SU-DHL-6 (cell line): ENCODE data around the gene WASF3.

Experiments
- H2AFZ ChIP-seq: fragments of 200-600 bp; sonication (generic); 2 replicates; pipeline ENCODE4 v1.6.1; 2014; ENCODE audit warnings: low read depth, mild to moderate bottlenecking, moderate library complexity, mixed read lengths, antibody characterized with exemption, low read length; ENCODE audit not compliant: severe bottlenecking
- H3F3A ChIP-seq: fragments of 200-600 bp; shearing (Covaris generic); 2 replicates; pipeline ENCODE4 v1.6.0; 2016; ENCODE audit warnings: antibody characterized with exemption, mild to moderate bottlenecking; ENCODE audit not compliant: insufficient read depth
- H3K27ac ChIP-seq: fragments of 200-600 bp; sonication (generic); 2 replicates; pipeline ENCODE4 v1.5.1; 2016; ENCODE audit warnings: low read depth, mild to moderate bottlenecking, low read length, moderate library complexity, mixed read lengths
- H3K27me3 ChIP-seq: fragments of 200-600 bp; sonication (generic), shearing (Covaris generic); 2 replicates; pipeline ENCODE4 v1.6.0; 2014; ENCODE audit warnings: mild to moderate bottlenecking, low read length
- H3K36me3 ChIP-seq: fragments of 200-600 bp; sonication (generic); 2 replicates; pipeline ENCODE4 v1.6.1; 2014; ENCODE audit warnings: mild to moderate bottlenecking, low read length, mixed read lengths
- H3K4me2 ChIP-seq: fragments of 300-600, 200-600 bp; shearing (Covaris generic), sonication (generic); 2 replicates; pipeline ENCODE4 v1.6.0; 2014; ENCODE audit warnings: low read length, low read depth, mild to moderate bottlenecking; ENCODE audit not compliant: poor library complexity, severe bottlenecking
- H3K4me3 ChIP-seq: fragments of 200-600 bp; sonication (generic); 2 replicates; pipeline ENCODE4 v1.5.1; 2014; ENCODE audit warnings: antibody characterized with exemption, low read length, mild to moderate bottlenecking, mixed read lengths; ENCODE audit not compliant: insufficient read depth, poor library complexity, severe bottlenecking
- H3K79me2 ChIP-seq: fragments of 200-600 bp; sonication (generic); 2 replicates; pipeline ENCODE4 v1.6.1; 2014; ENCODE audit warnings: mild to moderate bottlenecking, low read length, moderate library complexity; ENCODE audit not compliant: insufficient read depth
- H3K9ac ChIP-seq: fragments of 200-600 bp; sonication (generic); 2 replicates; pipeline ENCODE4 v1.7.0; 2014; ENCODE audit warnings: mild to moderate bottlenecking, low read length
- H3K9me2 ChIP-seq: fragments of 200-600 bp; sonication (generic); replicated peaks from 2 replicates; pipeline ENCODE4 v1.6.1; 2014; ENCODE audit warnings: low read length; ENCODE audit not compliant: insufficient read depth
- H3K9me3 ChIP-seq: fragments of 200-600 bp; sonication (generic); 2 replicates; pipeline ENCODE4 v1.6.1; 2014; ENCODE audit warnings: low read length, mixed read lengths; ENCODE audit not compliant: insufficient read depth
- H4K20me1 ChIP-seq: fragments of 200-600 bp; sonication (generic); 2 replicates; pipeline ENCODE4 v1.6.1; 2014; ENCODE audit warnings: low read depth, mild to moderate bottlenecking, antibody characterized with exemption, low read length, moderate library complexity, mixed read lengths
- CTCF ChIP-seq: fragments of 200-600 bp; sonication (generic); IDR thresholded peaks from one replicate; pipeline ENCODE4 v1.5.1; 2017; ENCODE audit warnings: antibody characterized with exemption, mild to moderate bottlenecking, low read length, moderate library complexity; ENCODE audit not compliant: insufficient read depth, poor library complexity, severe bottlenecking
- EZH2phosphoT487 ChIP-seq: fragments of 200-600 bp; sonication (generic), shearing (Covaris generic); conservative IDR thresholded peaks from 2 replicates; pipeline ENCODE4 v1.6.1; 2018; ENCODE audit warnings: mild to moderate bottlenecking, antibody characterized with exemption, low read length, moderate library complexity, mixed read lengths

WASF3 gene

GRCh38 chr13:26664286-26664685 is 106.8 kb downstream of the WASF3 start:
- Histone ChIP-seq H3K27me3 (no peaks in the 10 kb centered on the region), H3F3A (no peaks in the 10 kb centered on the region), H3K27ac (no peak overlapping the region), H3K4me3 (no peak overlapping the region), H4K20me1 (no peaks in the 10 kb centered on the region), H3K36me3 (no peaks in the 10 kb centered on the region), H3K9me3 (no peaks in the 10 kb centered on the region), H3K79me2 (no peaks in the 10 kb centered on the region), H2AFZ (no peak overlapping the region), H3K9me2 (no peaks in the 10 kb centered on the region), H3K9ac (no peak overlapping the region), H3K4me2 (no peak overlapping the region)
- no peak for TF ChIP-seq CTCF
- TF ChIP-seq EZH2phosphoT487: no peak

- no peak overlapping the region for H3K27ac ChIP-seq
- H3K36me3 ChIP-seq: no peaks in the 10 kb centered on the region
- H3K4me2 ChIP-seq: no peak overlapping the region
- H2AFZ ChIP-seq: no peak overlapping the region
- H3K4me3 ChIP-seq: no peak overlapping the region
- TF ChIP-seq EZH2phosphoT487: no peak
- TF ChIP-seq CTCF: no peak
- H3K9me3 ChIP-seq: no peaks in the 10 kb centered on the region
- no peaks in the 10 kb centered on the region for H3K27me3 ChIP-seq
- H4K20me1 ChIP-seq: no peaks in the 10 kb centered on the region
- no peaks in the 10 kb centered on the region for H3K79me2 ChIP-seq
- H3K9me2 ChIP-seq: no peaks in the 10 kb centered on the region
- no peaks in the 10 kb centered on the region for H3F3A ChIP-seq
- no peak overlapping the region for H3K9ac ChIP-seq
Measured at GRCh38 chr13:26664876-26665275, 107.4 kb downstream of the WASF3 start.

- H3K4me2 ChIP-seq: no peak overlapping the region
- no peak overlapping the region for H3K27ac ChIP-seq
- no peaks in the 10 kb centered on the region for H3K9me2 ChIP-seq
- H4K20me1 ChIP-seq: no peaks in the 10 kb centered on the region
- no peak overlapping the region for H3K9ac ChIP-seq
- no peaks in the 10 kb centered on the region for H3F3A ChIP-seq
- H2AFZ ChIP-seq: no peak overlapping the region
- TF ChIP-seq CTCF: no peak
- no peak for TF ChIP-seq EZH2phosphoT487
- H3K4me3 ChIP-seq: no peak overlapping the region
- H3K9me3 ChIP-seq: no peaks in the 10 kb centered on the region
- no peaks in the 10 kb centered on the region for H3K36me3 ChIP-seq
- H3K79me2 ChIP-seq: no peaks in the 10 kb centered on the region
- no peaks in the 10 kb centered on the region for H3K27me3 ChIP-seq
Measured at GRCh38 chr13:26668357-26669146, 111.1 kb downstream of the WASF3 start.
